ENCODE data around the gene FYB2.

DNA sequence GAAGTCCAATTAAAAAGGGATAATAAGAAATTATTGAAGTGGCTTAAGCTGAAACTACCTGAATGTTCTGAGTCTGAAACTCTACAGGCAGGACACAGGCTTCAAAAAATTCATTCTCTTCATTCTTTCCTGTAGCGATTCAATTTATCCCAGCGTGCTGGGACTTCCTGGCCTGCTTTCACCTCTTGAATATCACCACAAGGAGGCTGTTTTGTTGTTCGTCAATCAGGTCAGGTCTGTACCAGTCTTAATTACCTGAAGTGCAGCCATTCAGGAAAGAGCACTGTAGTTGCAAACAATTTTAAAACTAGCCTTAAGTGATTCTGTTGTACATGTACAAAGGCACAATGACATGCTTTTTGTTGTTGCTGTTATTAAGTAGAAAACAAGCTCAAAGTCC, 38.4 kb downstream of the FYB2 start:
- TF ChIP-seq, protein P1, sequence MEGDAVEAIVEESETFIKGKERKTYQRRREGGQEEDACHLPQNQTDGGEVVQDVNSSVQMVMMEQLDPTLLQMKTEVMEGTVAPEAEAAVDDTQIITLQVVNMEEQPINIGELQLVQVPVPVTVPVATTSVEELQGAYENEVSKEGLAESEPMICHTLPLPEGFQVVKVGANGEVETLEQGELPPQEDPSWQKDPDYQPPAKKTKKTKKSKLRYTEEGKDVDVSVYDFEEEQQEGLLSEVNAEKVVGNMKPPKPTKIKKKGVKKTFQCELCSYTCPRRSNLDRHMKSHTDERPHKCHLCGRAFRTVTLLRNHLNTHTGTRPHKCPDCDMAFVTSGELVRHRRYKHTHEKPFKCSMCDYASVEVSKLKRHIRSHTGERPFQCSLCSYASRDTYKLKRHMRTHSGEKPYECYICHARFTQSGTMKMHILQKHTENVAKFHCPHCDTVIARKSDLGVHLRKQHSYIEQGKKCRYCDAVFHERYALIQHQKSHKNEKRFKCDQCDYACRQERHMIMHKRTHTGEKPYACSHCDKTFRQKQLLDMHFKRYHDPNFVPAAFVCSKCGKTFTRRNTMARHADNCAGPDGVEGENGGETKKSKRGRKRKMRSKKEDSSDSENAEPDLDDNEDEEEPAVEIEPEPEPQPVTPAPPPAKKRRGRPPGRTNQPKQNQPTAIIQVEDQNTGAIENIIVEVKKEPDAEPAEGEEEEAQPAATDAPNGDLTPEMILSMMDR (IDR thresholded peaks at IDR 0.05; ENCODE audit: poor library complexity): no peak
- no peak for TF ChIP-seq EZH2 (IDR thresholded peaks at IDR 0.05; ENCODE audit: borderline replicate concordance)
- no peak for TF ChIP-seq EZH2phosphoT487 (IDR thresholded peaks at IDR 0.05; ENCODE audit: low read depth, severe bottlenecking, unreplicated experiment)
